Chondrocyte (in vitro differentiated cells): Measurements from ENCODE around the gene TNNC1. TPM values are rescaled to one million over a fixed set of nuclear protein-coding genes. Genes with fewer than 3 reads are reported as not detected.
A peak's percentile ranks its signal among the peaks of the same experiment; 100 is the strongest.

Experiments
- DNase-seq: peaks from one replicate; pipeline ENCODE4 v3.0.0; 2021; ENCODE audit warnings: mixed read lengths, low spot score
- H3K27ac Mint-ChIP-seq: one replicate; pipeline ENCODE4 v1.8.0; 2021; ENCODE audit warnings: mild to moderate bottlenecking, moderate library complexity, mixed read lengths; ENCODE audit not compliant: unreplicated experiment
- H3K27me3 Mint-ChIP-seq: 2 replicates; pipeline ENCODE4 v1.8.0; 2021; ENCODE audit warnings: low read depth, mixed read lengths
- H3K36me3 Mint-ChIP-seq: 2 replicates; pipeline ENCODE4 v1.8.0; 2021; ENCODE audit warnings: low read depth, mixed read lengths
- H3K4me1 Mint-ChIP-seq: 2 replicates; pipeline ENCODE4 v1.8.0; 2021; ENCODE audit warnings: low read depth, mild to moderate bottlenecking, mixed read lengths
- H3K4me3 Mint-ChIP-seq: one replicate; pipeline ENCODE4 v1.8.0; 2021; ENCODE audit warnings: mild to moderate bottlenecking, moderate library complexity, mixed read lengths; ENCODE audit not compliant: unreplicated experiment
- H3K9me3 Mint-ChIP-seq: 2 replicates; pipeline ENCODE4 v1.8.0; 2021; ENCODE audit warnings: low read depth, mixed read lengths
- CTCF ChIP-seq: fragments of 200-600 bp; sonication (generic); IDR thresholded peaks from 2 replicates; pipeline ENCODE4 v1.5.0; 2021; ENCODE audit warnings: antibody characterized with exemption, mild to moderate bottlenecking, moderate library complexity
- total RNA-seq: library from RNA; stranded (reverse); gene quantifications from 3 replicates; pipeline ENCODE4 v1.2.1, GENCODE V29; 2021

The TNNC1 gene
- total RNA-seq, 1 donor from 2014 or later = 12.7 TPM

GRCh38 chr3:52429031-52429430 lies 24.8 kb downstream of the TNNC1 start:
- H3K4me3 Mint-ChIP-seq = no peak overlapping the region
- DNase-seq = peak; percentile 18
- no peaks in the 10 kb centered on the region for H3K9me3 Mint-ChIP-seq
- no peaks in the 10 kb centered on the region for H3K27me3 Mint-ChIP-seq
- H3K4me1 Mint-ChIP-seq = no peaks in the 10 kb centered on the region
- TF ChIP-seq CTCF = no peak
- H3K27ac Mint-ChIP-seq = no peak overlapping the region
- H3K36me3 Mint-ChIP-seq = no peaks in the 10 kb centered on the region

GRCh38 chr3:52428151-52429005 lies 25.5 kb downstream of the TNNC1 start:
- TF ChIP-seq CTCF = peak; percentile 89
- Mint-ChIP-seq H3K27me3 (no peaks in the 10 kb centered on the region), H3K4me1 (no peaks in the 10 kb centered on the region), H3K27ac (no peak overlapping the region), H3K4me3 (no peak overlapping the region), H3K36me3 (no peaks in the 10 kb centered on the region), H3K9me3 (no peaks in the 10 kb centered on the region)
- no peak for DNase-seq

GRCh38 chr3:52423173-52423572 lies 30.7 kb downstream of the TNNC1 start:
- no peak overlapping the region for H3K27ac Mint-ChIP-seq
- no peaks in the 10 kb centered on the region for H3K4me1 Mint-ChIP-seq
- TF ChIP-seq CTCF = no peak
- H3K4me3 Mint-ChIP-seq = no peak overlapping the region
- no peaks in the 10 kb centered on the region for H3K9me3 Mint-ChIP-seq
- peaks cover 3% of the 10 kb centered on the region for H3K36me3 Mint-ChIP-seq
- peak; percentile 15 for DNase-seq
- H3K27me3 Mint-ChIP-seq = no peaks in the 10 kb centered on the region

GRCh38 chr3:52422669-52423068 lies 31.2 kb downstream of the TNNC1 start:
- Mint-ChIP-seq H3K27me3 (no peaks in the 10 kb centered on the region), H3K9me3 (no peaks in the 10 kb centered on the region), H3K27ac (no peak overlapping the region), H3K36me3 (peaks cover 3% of the 10 kb centered on the region), H3K4me1 (no peaks in the 10 kb centered on the region), H3K4me3 (no peak overlapping the region)
- TF ChIP-seq CTCF = no peak
- peak; percentile 63 for DNase-seq

GRCh38 chr3:52420388-52420787 lies 33.5 kb downstream of the TNNC1 start:
- Mint-ChIP-seq H3K4me3 (no peak overlapping the region), H3K36me3 (peaks cover 5% of the 10 kb centered on the region)
- peak; percentile 11 for DNase-seq

More at GRCh38 chr3:52420388-52420787, 33.5 kb downstream of the TNNC1 start:
- H3K4me1 Mint-ChIP-seq = no peaks in the 10 kb centered on the region
- no peaks in the 10 kb centered on the region for H3K27me3 Mint-ChIP-seq
- TF ChIP-seq CTCF = no peak
- no peaks in the 10 kb centered on the region for H3K9me3 Mint-ChIP-seq
- H3K27ac Mint-ChIP-seq = no peak overlapping the region
